Measurements from ENCODE around the gene B4GALT4.

DNA sequence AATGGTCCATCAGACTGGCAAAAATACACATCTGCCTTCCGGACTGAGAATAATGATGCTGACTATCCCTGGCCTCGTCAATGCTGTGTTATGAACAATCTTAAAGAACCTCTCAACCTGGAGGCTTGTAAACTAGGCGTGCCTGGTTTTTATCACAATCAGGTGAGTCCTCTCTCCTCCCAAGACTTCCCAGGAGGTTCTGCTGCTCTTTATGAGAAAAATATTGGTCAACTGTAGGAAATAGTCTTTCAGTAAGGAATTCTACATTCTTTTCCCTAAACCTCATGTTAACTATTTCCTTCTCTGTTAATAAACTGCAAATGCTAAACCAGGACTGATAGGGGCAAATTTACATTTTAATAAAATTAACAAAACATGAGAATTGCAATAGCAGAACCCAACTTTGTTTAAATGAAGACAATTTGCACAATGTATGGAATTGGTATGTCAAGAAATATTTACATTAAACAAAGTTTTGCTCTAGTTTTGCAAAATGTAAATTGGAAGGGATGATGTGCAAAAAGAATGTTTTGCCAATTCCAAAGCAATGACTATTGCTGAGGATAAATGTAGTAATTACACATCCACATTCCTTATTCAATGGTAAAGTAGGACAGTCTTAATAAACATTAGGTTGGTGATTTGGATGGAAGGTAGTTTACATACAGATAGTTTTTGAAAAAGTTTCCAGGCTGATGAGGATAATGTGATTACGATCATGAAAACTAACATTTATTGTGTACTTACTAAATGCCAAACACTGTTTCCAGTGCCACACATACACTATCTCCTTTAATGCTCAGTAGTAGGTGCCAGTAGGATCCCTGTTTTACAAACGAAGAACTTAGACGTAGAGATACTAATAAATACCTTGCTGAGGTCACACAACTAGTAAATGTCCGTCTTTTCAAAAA lies 46.2 kb downstream of the B4GALT4 start:
- TF ChIP-seq, protein P1, sequence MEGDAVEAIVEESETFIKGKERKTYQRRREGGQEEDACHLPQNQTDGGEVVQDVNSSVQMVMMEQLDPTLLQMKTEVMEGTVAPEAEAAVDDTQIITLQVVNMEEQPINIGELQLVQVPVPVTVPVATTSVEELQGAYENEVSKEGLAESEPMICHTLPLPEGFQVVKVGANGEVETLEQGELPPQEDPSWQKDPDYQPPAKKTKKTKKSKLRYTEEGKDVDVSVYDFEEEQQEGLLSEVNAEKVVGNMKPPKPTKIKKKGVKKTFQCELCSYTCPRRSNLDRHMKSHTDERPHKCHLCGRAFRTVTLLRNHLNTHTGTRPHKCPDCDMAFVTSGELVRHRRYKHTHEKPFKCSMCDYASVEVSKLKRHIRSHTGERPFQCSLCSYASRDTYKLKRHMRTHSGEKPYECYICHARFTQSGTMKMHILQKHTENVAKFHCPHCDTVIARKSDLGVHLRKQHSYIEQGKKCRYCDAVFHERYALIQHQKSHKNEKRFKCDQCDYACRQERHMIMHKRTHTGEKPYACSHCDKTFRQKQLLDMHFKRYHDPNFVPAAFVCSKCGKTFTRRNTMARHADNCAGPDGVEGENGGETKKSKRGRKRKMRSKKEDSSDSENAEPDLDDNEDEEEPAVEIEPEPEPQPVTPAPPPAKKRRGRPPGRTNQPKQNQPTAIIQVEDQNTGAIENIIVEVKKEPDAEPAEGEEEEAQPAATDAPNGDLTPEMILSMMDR (IDR thresholded peaks at IDR 0.05) = no peak
- TF ChIP-seq POLR2A (IDR thresholded peaks at IDR 0.05; ENCODE audit: low read length) = no peak
- no peak for TF ChIP-seq EP300 (IDR thresholded peaks at IDR 0.05)
- TF ChIP-seq SREBF2 (IDR thresholded peaks at IDR 0.05) = no peak
- TF ChIP-seq, protein P2, sequence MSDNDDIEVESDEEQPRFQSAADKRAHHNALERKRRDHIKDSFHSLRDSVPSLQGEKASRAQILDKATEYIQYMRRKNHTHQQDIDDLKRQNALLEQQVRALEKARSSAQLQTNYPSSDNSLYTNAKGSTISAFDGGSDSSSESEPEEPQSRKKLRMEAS (IDR thresholded peaks at IDR 0.05) = no peak
- TF ChIP-seq GATA3 (IDR thresholded peaks at IDR 0.05; ENCODE audit: borderline replicate concordance) = peak; percentile 47; the same call in 1 of the 2 replicates
- TF ChIP-seq TP53 (CRISPR knock-in tag; IDR thresholded peaks at IDR 0.05) = no peak
- no peak for TF ChIP-seq RAD21 (conservative IDR thresholded peaks at IDR 0.05 in 1 of 2, IDR thresholded peaks at IDR 0.05 in 1 of 2)
- TF ChIP-seq HEYL (CRISPR knock-in tag; IDR thresholded peaks at IDR 0.05) = no peak
- TF ChIP-seq NR3C1 (IDR thresholded peaks at IDR 0.05) = no peak

All from A549 (cell line).